GM12878 (cell line): ENCODE data around the gene CCDC181. TPM values are rescaled to one million over a fixed set of nuclear protein-coding genes. Genes with fewer than 3 reads are reported as not detected.
"Not testable (repeated sequence)": the region's sequence is repeated elsewhere in the genome, so short reads cannot be mapped to it uniquely, and the experiment has no call there.

ENCODE experiments used
- ATAC-seq: fragments of 200-7000 bp; cut with Tn5 transposase; 3 replicates; pipeline ENCODE4 v1.9.1; 2020; ENCODE audit warnings: mild to moderate bottlenecking, moderate library complexity
- BruUV-seq: library from RNA; stranded (reverse); fragments of 400-500 nt; replicated peaks from 2 replicates; lab custom pipeline; 2021; lab: Mats Ljungman, UMichigan
- CTCF ChIA-PET: fragments of 300-600 bp; sonication (Branson Sonifier 250); formaldehyde crosslinking; extraction: SDS; loops from one replicate; lab custom pipeline; 2021; ENCODE audit warnings: inconsistent platforms; lab: Yijun Ruan, JAX
- POLR2A ChIA-PET: fragments of 350-600 bp; formaldehyde crosslinking; extraction: SDS; loops from one replicate; lab custom pipeline; 2021; ENCODE audit warnings: inconsistent platforms; lab: Charles Lee
- RAD21 ChIA-PET: fragments of 300-600 bp; sonication (Branson Sonifier 250); formaldehyde crosslinking; loops from one replicate; lab custom pipeline; 2023; ENCODE audit warnings: antibody characterized with exemption; ENCODE audit not compliant: unreplicated experiment; lab: Charles Lee
- SMC1A ChIA-PET: fragments of 300-600 bp; sonication (Branson Sonifier 250); formaldehyde crosslinking; loops from one replicate; lab custom pipeline; 2023; ENCODE audit not compliant: unreplicated experiment, uncharacterized antibody; lab: Charles Lee
- DNase-seq: peaks from one replicate; pipeline ENCODE4 v3.0.0-alpha.2; 2011; ENCODE audit warnings: low read depth, low spot score
- FAIRE-seq: peaks from 3 replicates; lab custom pipeline; 2011; peaks lifted over from hg19 to GRCh38; lab: Jason Lieb, UNC
- H2AFZ ChIP-seq: 2 replicates; pipeline ENCODE4 v1.6.0; 2011; ENCODE audit warnings: low read depth, low read length, control low read depth; ENCODE audit not compliant: control insufficient read depth
- H3K27ac ChIP-seq: 2 replicates; pipeline ENCODE4 v1.5.1; 2011; ENCODE audit warnings: control low read depth; ENCODE audit not compliant: control insufficient read depth, insufficient read depth
- H3K27me3 ChIP-seq, 2 experiments: replicated peaks in 1 of 2; 2 replicates each; pipeline versions ENCODE4 v1.6.0 to v1.6.1; 2011; ENCODE audit warnings: low read length in 1 of 2; ENCODE audit not compliant: control insufficient read depth in 2 of 2, insufficient read depth in 2 of 2
- H3K36me3 ChIP-seq, 2 experiments: 2 replicates each; pipeline ENCODE4 v1.5.1; 2011; ENCODE audit warnings: low read length in 1 of 2; ENCODE audit not compliant: control insufficient read depth in 2 of 2, insufficient read depth in 2 of 2
- H3K4me1 ChIP-seq: 2 replicates; pipeline ENCODE4 v1.6.1; 2011; ENCODE audit warnings: mild to moderate bottlenecking, low read length, moderate library complexity, mixed read lengths; ENCODE audit not compliant: control insufficient read depth, insufficient read depth
- H3K4me2 ChIP-seq: 2 replicates; pipeline ENCODE4 v1.6.0; 2011; ENCODE audit warnings: control low read depth; ENCODE audit not compliant: control insufficient read depth, insufficient read depth
- H3K4me3 ChIP-seq: fragments of 200-600 bp; sonication (generic); 2 replicates; pipeline ENCODE4 v1.5.1; 2016
- H3K79me2 ChIP-seq: 2 replicates; pipeline ENCODE4 v1.6.0; 2011; ENCODE audit warnings: low read length; ENCODE audit not compliant: control insufficient read depth, insufficient read depth
- H3K9ac ChIP-seq: 2 replicates; pipeline ENCODE4 v1.8.0; 2011; ENCODE audit warnings: low read length, control low read depth, mixed read lengths; ENCODE audit not compliant: control insufficient read depth, insufficient read depth
- H3K9me3 ChIP-seq: replicated peaks from 3 replicates; pipeline ENCODE4 v1.5.1; 2011; ENCODE audit warnings: mild to moderate bottlenecking, low read length; ENCODE audit not compliant: control insufficient read depth, insufficient read depth
- H4K20me1 ChIP-seq: 2 replicates; pipeline ENCODE4 v1.6.0; 2011; ENCODE audit not compliant: control insufficient read depth, insufficient read depth
- SKIL ChIP-seq: fragments of 450-650 bp; IDR thresholded peaks from 2 replicates; pipeline ENCODE4 v1.6.1; 2017; ENCODE audit warnings: mild to moderate bottlenecking, low read depth, inconsistent platforms; ENCODE audit not compliant: poor library complexity, severe bottlenecking
- TCF3 ChIP-seq: IDR thresholded peaks from 2 replicates; pipeline ENCODE4 v1.6.1; 2012; ENCODE audit warnings: low read depth, mild to moderate bottlenecking, low read length, borderline replicate concordance; ENCODE audit not compliant: insufficient read depth
- WGBS: methylation state at CpG from one replicate; pipeline ENCODE4 v1.1.6; 2016; ENCODE audit warnings: low lambda C conversion rate; ENCODE audit not compliant: insufficient replicate concordance, insufficient coverage; ENCODE audit errors: missing lambda C conversion rate; 5-methylcytosine and 5-hydroxymethylcytosine counted together
- in situ Hi-C: fragments of 300-500 bp; cut with MboI; formaldehyde crosslinking; loops from 9 replicates; pipeline ENCODE4 v1.14.3; 2018; ENCODE audit warnings: mixed read lengths
- intact Hi-C: fragments of 100-400 bp; cut with micrococcal nuclease; formaldehyde crosslinking; loops from one replicate; pipeline ENCODE4 v1.14.2; 2022; ENCODE audit not compliant: unreplicated experiment
- polyA plus RNA-seq, 11 experiments: library from polyadenylated mRNA; depleted of rRNA in 4 of 11; unstranded in 6 of 11; stranded (reverse) in 5 of 11; fragments of >200 nt; fragmentation: Nextera tagmentation in 4 of 11; fragmentation: Illumina TruSeq in 1 of 11; extraction: Ambion mirVana in 4 of 11; extraction: Trizol in 1 of 11; gene quantifications; 1 replicate in 1 of 11; 2 replicates in 10 of 11; pipeline versions ENCODE4 v1.2.1 to v1.2.3, GENCODE V29; 2011 to 2016; ENCODE audit warnings: inconsistent platforms in 2 of 11, missing spikeins in 2 of 11, low read depth in 1 of 11
- total RNA-seq, 4 experiments: library from RNA; depleted of rRNA in 3 of 4; stranded (reverse); fragments of >200 nt in 3 of 4; fragmentation: Illumina TruSeq in 1 of 4; extraction: Trizol in 1 of 4; gene quantifications; 2 replicates each; pipeline versions ENCODE4 v1.2.1 to v1.2.3, GENCODE V29; 2013 to 2021

CCDC181 gene
- total and polyA plus RNA-seq, 10 of the 15 experiments (the other 5 are each of a cell fraction or from before 2014, with no cell fraction given) = not detected

DNA sequence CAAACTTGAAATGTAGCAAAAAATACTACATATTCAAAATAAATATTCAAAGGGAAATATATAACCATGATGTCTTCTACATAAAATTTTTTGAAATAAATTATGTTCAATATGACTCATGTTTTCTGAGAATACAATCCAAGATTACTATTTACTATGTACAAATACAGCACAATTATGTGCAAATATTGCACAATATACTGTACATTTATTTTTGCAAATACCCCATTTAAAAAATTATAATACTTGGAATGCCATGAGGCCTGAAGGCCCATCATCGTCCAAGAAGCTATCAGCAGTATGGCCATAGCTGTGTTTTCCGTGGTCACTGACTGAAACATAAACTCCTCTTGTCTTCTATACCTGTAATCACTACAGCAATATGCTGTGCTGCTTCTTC, 12.3 kb downstream of the CCDC181 start (continued):
- TF ChIP-seq TCF3 (no peak), SKIL (no peak)

DNA sequence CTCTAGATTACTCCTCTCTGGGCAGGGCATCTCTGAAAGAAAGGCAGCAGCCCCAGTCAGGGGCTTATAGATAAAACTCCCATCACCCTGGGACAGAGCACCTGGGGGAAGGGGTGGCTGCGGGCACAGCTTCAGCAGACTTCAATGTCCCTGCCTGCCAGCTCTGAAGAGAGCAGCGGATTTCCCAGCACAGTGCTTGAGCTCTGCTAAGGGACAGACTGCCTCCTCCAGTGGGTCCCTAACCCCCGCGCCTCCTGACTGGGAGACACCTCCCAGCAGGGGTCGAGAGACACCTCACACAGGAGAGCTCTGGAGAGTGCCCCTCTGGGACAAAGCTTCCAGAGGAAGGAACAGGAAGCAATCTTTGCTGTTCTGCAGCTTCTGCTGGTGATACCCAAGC, 18.9 kb downstream of the CCDC181 start:
- RAD21 ChIA-PET, in situ Hi-C loops, H3K27me3 ChIP-seq, H3K4me3 ChIP-seq, intact Hi-C loops, ATAC-seq, FAIRE-seq, H3K36me3 ChIP-seq, H3K4me2 ChIP-seq, DNase-seq, CTCF ChIA-PET, BruUV-seq, H3K27ac ChIP-seq, H3K9ac ChIP-seq, H4K20me1 ChIP-seq, H3K4me1 ChIP-seq, H2AFZ ChIP-seq, POLR2A ChIA-PET, H3K79me2 ChIP-seq, H3K9me3 ChIP-seq, SMC1A ChIA-PET: not testable (repeated sequence)
- WGBS = 55% methylated on average over 5 of the region's 5 CpGs

DNA sequence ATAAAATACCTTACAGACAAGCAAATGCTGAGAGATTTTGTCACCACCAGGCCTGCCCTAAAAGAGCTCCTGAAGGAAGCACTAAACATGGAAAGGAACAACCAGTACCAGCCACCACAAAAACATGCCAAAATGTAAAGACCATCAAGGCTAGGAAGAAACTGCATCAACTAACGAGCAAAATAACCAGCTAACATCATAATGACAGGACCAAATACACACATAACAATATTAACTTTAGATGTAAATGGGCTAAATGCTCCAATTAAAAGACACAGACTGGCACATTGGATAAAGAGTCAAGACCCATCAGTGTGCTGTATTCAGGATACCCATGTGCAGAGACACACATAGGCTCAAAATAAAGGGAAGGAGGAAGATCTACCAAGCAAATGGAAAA, 24.7 kb downstream of the CCDC181 start:
- H3K27me3 ChIP-seq, RAD21 ChIA-PET, H3K4me2 ChIP-seq, H2AFZ ChIP-seq, H3K36me3 ChIP-seq, ATAC-seq, BruUV-seq, SMC1A ChIA-PET, FAIRE-seq, H3K4me3 ChIP-seq, intact Hi-C loops, in situ Hi-C loops, CTCF ChIA-PET, POLR2A ChIA-PET, DNase-seq, H3K9me3 ChIP-seq, H3K4me1 ChIP-seq, H3K79me2 ChIP-seq, H4K20me1 ChIP-seq, H3K9ac ChIP-seq, H3K27ac ChIP-seq: not testable (repeated sequence)
- WGBS = 0% methylated on average over 1 of the region's 1 CpG
